Dermis blood vessel endothelial cell (primary cell): ENCODE data around the gene DPP10. TPM values are rescaled to one million over a fixed set of nuclear protein-coding genes. Genes with fewer than 3 reads are reported as not detected.

Experiments used
- DNase-seq: peaks from one replicate; pipeline ENCODE4 v3.0.0; 2010
- total RNA-seq: library from RNA; depleted of rRNA; stranded (reverse); fragments of >200 nt; gene quantifications from 2 replicates; pipeline ENCODE4 v1.2.3, GENCODE V29; 2014

Gene DPP10
- total RNA-seq, 1 donor from 2014 or later, result not detected

GRCh38 chr2:115596659-115597375 lies 1154.4 kb downstream of the DPP10 start:
- DNase-seq, result no peak

- DNase-seq, result no peak
Observed at GRCh38 chr2:115603285-115603684, 1160.8 kb downstream of the DPP10 start.

DNA sequence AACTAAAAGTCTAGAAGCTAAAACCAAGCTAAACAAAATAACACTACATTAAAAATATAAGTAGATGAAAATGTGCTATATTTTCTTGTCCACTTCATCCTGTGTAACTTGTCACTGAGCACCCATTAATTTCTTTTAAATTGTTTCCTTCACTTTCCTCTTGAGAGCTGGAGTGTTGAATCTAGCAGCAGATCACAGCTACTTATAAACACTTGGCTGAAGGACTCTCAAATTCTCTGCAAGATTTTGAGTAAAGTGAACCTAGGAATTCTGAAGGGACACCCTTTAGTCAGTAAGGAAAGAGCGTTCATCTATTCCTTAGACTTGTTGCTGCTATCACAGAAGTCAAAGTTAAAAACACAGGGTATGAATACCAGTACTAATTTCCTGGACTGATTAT lies 1163.9 kb downstream of the DPP10 start:
- DNase-seq, result no peak

DNA sequence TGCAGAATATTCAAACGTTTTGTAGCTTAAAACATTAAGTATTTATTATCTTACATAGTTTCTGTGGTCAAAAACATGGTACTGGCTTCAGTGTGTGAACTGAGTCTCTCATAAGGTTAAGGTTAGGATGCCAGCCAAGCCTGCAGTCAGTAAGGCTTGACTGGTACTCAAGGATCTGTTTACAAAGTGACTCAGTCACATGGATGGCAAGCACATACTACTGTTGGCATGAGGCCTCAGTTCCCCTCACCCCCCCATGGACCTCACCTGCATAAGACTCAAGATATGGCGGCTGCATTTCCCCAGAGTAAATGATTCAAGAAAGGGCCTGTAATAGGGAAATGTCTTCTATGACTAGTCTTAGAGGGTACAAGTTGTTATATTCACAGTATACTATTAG lies 1167.5 kb downstream of the DPP10 start:
- no peak for DNase-seq

DNA sequence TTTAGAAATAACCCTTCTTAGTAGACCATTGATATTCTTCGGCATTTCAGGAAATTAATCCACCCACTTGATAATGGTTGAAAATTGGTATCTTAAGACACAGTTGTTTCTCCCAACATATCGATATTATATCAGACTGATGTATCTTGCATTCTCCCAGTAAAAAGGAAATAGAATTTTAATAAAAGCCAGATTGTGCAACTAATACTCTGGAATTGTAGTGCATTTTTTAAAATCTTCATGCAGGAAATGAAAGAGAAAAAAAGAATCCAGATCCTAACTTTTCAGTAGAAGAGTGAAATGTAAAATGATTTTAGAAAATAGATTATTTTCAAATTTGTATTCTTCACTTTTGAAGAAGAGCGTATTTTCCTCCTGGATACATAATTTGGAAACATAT lies 1168.4 kb downstream of the DPP10 start:
- no peak for DNase-seq

DNA sequence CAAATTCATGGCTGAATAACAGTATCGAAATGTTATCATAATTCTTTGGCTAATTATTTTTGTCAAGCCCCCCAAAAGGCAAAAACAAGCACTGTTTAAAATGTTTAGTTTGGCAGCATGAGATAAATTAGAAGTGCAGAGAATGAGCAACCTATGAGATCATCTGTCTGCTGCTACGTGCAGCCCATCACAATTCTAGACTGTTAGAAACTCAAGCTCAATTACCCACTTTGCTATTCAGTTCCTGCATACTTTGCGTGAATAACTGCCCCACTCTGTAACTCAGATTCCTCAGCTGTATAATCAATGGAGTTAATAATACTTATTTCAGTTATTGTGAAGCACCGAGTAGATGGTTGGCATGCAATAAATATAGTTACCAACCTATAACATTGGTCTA lies 1181.9 kb downstream of the DPP10 start:
- no peak for DNase-seq

- no peak for DNase-seq
Observed at GRCh38 chr2:115634578-115634977, 1192.1 kb downstream of the DPP10 start.

DNA sequence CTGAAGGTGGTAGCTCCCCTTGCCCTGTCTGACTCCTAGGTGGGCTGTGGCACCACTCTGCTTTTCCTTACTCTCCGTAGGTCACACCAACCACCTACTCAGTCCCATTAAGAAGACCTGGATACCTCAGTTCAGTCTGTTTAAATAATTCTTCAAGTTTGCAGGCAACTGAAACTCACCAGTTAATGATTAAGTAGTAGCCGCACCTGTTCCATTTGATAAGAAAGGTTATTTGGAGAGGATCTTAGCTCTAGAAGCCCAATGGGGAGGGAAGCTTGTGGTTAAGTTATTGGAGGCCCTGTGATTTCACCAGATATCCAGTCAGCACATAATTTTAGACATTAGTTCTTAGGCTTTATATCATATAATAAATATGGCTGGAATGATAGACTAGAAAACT lies 1193.0 kb downstream of the DPP10 start:
- no peak for DNase-seq

DNA sequence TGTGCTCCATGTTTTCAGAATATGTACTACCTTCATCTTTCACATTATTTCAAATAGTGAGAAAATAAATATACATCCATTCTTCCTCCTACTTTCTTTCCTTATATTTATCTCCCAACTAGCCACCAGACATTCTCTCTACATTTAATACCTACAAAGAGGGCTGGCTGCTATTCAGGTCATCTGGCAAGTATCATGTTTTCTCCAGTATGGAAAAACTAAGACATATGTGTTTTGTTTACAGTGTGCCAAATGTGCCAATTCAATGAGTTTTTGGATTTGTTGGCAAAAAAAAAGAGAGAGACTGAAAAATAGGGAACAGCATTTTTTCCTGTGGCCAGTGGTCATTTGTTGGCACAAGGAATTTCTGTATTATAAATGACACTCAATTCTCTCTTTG lies 1207.3 kb downstream of the DPP10 start:
- DNase-seq, result no peak

GRCh38 chr2:115650827-115651226 lies 1208.4 kb downstream of the DPP10 start:
- DNase-seq, result no peak

GRCh38 chr2:115652652-115653051 lies 1210.2 kb downstream of the DPP10 start:
- no peak for DNase-seq

GRCh38 chr2:115654362-115654761 lies 1211.9 kb downstream of the DPP10 start:
- DNase-seq, result no peak

GRCh38 chr2:115678129-115678528 lies 1235.7 kb downstream of the DPP10 start:
- no peak for DNase-seq

- no peak for DNase-seq
Observed at GRCh38 chr2:115684345-115684744, 1241.9 kb downstream of the DPP10 start.

GRCh38 chr2:115691409-115691808 lies 1249.0 kb downstream of the DPP10 start:
- no peak for DNase-seq

- no peak for DNase-seq
Observed at GRCh38 chr2:115694651-115695050, 1252.2 kb downstream of the DPP10 start.

DNA sequence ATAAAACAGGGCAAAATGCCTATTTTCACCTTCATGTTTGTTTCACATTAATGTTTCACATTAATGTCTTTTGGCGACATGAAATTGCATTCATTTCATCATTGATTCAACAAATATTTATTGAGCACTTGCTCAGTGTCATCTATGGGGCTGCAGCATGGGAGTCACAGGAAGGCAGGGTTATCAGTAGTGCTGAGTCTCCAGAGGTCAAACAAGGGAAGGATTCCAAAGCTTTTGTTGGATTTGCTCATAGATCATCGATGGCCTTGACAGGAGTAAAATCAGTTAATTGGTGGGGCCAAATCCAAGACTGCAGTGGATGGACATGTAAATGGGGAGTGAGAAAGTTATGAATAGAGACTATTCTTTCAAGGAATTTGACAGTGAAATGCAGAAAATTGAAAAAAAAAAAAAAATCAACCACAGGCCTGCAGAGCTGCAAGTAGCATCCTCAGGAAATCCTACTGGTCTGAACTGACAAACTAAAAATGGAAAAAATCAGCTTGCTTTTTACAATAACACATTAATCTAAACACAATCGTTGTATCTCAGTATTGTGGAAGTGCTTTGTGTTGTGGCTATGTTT lies 1290.8 kb downstream of the DPP10 start:
- no peak for DNase-seq

DNA sequence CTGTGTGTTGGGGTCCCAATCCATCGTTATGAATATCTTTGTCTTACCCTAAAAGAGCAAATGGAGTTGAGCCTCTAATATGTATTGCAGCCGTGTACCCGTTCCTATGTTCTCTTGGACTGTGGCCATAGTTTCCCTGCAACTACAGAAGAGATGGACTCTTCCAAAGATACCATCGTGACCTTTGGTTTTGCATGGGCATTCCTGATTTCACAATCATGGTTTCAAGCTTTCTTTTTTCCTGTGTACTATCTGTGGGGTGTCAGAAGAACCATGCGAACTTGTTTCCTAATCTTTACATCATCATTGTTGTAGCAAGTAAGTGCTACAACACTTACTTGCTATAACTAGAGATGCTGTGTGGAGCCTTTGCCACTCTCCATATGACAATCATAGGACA lies 1295.7 kb downstream of the DPP10 start:
- DNase-seq, result no peak

DNA sequence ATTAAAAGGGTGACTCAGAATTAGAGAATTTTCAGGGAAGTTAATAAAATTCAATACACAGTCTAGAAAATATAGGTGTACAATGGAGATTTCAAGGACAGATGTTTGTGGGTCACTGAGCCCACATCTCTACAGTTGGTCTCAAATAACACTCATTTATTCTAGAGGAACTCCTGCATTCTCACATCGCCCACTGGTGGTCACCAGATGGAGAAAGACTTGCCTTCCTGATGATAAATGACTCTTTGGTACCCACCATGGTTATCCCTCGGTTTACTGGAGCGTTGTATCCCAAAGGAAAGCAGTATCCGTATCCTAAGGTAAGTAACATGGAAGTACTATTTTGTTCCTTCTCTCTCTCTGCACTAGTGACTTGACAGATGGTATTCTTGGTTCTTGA lies 1297.1 kb downstream of the DPP10 start:
- no peak for DNase-seq

GRCh38 chr2:115746151-115746550 lies 1303.7 kb downstream of the DPP10 start:
- no peak for DNase-seq

GRCh38 chr2:115757286-115757685 lies 1314.8 kb downstream of the DPP10 start:
- no peak for DNase-seq

DNA sequence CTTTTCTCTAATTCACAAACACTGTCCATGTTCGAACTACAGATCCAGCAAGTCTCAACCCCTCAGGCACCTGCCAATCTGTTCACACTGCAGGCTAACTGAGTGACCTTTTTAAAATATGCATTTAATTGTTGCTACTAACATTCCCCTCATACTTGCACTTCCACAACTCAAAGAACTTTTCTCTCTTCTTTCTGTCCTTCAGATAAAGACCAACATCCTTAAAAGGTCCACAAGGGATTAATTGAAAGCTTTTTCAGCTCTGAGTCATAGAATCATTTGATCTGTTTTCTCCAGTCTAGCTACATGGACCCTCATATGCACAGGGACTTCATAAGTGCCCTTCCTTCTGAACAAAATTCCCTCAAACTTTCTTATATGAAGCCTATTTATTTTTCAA lies 1321.2 kb downstream of the DPP10 start:
- no peak for DNase-seq

DNA sequence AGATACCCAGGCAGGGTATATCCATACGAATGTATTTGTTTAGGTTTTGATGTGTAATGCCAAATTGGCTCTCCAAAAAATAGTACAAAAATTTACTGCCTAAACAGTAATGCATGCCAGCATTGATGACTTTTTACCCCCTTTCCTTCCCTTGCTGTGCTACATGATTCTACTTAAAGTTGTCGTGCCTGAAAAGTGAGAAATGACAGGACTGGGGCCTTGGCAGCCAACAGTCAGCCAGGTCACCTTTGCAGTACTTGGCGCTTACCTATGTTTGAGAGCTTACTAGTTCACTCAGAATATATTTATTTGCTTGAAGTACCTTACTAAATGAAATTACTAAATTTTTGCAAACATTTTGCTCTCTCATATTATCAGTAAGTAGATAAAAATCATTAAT lies 1329.1 kb downstream of the DPP10 start:
- no peak for DNase-seq

- DNase-seq, result no peak
Observed at GRCh38 chr2:115774361-115774760, 1331.9 kb downstream of the DPP10 start.

DNA sequence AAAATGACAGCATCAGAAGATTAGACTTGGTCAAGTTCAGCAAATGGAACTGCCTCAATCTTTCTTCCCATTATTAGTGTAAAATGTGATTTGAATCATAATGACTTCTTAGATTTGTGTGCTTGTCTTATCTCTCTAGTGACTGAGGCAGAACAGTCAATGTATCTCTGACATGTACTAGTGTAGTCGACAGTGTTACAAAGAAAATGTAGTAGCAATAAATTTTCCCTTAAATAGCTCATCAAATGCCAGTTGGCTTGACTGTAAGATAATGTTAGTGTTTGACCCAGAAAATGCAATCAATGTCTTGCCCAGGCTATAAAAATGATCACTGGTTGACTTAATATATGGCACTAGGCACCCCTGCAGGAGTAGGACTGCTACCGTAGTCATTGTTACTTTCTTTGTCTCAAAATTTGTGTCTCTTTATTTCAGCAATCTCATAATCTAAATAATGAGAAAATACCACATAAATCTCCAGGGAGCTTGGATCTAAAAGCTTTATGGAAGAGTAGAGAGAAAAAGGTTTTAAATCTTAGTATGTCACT lies 1336.7 kb downstream of the DPP10 start:
- DNase-seq, result no peak
